HG03571 (cell line): ENCODE results near the gene IGFBP5.

Experiments used
- ATAC-seq: cut with Tn5 transposase; IDR thresholded peaks from one replicate; pipeline ENCODE4 v1.9.1; 2021; ENCODE audit not compliant: unreplicated experiment

The IGFBP5 gene

DNA sequence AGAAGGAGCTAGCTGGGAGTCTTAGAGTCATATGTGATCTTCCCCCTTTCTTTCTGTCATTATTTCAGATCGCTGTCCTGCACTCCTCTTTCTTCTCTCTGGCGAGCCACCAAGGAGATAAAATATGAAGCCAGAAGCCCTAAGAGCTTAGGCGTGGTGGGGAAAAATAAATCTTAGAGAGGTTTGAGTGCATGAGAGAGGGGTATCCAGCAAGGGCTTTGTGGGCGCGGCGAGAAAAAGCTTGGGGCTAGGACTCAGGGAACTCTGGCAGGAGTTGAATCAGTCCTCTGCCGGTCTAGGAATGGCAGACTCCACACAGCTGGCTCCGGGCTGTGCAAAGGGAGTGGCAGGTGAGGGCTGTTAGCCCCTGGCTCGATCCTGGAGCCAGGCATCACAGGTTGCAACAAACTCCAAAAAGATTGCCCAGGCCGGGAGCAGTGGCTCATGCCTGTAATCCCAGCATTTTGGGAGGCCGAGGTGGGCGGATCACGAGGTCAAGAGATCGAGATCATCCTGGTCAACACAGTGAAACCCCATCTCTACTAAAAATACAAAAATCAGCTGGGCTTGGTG, 20.1 kb upstream of the IGFBP5 start:
- no peak for ATAC-seq

DNA sequence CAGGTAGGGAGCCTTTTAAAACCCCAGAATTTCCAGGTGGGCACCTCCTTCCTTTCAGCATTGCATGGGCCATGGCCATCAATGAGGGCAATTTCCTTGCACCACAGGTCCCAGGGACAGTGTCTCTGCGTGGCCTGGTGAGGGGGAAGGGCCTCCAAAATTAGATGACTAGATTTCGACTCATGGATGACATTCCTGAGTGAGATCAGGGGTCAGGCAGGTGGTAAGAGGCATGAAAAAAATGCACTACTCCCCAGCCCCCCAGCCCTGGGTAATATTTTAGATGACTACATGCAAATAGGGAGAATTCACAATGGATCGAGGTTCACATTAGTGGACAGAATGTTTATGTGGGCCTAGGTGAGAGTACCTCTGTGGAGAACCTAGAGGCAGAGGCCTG, 19.0 kb upstream of the IGFBP5 start:
- ATAC-seq: no peak

DNA sequence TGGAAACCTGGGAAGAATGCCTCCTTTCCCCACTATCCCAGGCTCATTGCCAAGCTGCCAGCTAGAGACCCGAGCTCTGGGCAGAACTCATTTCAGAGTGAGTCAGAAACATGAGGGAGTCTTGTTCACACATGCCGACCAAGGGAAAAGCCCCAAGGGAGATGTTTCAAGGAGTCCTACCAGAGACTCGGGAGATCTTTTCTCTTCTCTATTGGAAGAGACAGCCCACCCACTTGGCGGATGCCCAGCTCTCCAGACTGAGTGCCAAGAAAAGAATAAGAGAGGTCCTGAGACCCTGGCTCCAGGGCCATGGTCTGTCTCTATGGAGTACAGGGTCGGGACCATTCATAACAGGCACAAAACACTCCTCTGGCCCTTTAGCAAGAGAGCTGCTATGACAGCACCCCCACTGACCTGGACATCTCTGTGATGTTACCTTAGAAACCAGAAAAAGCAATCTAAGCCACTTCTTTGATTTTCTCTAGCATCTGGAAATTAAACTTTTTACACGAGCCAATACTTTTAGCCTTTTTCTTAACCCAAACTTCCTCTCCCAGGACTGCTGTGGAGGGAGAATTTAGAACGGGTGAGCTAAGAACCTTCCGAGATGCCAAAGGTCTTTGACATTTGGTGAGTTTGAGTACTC, 18.5 kb upstream of the IGFBP5 start:
- no peak for ATAC-seq

DNA sequence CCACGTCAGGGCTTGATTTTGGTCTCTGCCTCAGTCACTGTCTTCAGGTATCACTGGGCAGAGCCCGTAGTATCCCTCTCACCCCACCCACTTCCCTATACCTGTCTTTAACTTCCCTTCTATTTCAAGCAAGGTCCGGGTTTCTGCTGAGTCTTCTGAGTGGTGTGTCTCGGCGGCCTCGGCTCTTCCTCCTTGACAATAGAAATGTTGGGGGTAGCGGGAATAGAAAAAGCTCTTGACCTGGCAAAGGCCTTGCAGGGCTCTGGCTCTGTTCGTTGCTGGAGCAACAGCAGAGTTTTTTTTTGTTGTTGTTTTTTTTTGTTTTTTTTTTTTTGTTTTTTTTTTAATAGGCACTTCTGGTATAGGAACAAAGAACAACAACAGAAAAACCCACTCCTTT, 16.0 kb upstream of the IGFBP5 start:
- no peak for ATAC-seq

DNA sequence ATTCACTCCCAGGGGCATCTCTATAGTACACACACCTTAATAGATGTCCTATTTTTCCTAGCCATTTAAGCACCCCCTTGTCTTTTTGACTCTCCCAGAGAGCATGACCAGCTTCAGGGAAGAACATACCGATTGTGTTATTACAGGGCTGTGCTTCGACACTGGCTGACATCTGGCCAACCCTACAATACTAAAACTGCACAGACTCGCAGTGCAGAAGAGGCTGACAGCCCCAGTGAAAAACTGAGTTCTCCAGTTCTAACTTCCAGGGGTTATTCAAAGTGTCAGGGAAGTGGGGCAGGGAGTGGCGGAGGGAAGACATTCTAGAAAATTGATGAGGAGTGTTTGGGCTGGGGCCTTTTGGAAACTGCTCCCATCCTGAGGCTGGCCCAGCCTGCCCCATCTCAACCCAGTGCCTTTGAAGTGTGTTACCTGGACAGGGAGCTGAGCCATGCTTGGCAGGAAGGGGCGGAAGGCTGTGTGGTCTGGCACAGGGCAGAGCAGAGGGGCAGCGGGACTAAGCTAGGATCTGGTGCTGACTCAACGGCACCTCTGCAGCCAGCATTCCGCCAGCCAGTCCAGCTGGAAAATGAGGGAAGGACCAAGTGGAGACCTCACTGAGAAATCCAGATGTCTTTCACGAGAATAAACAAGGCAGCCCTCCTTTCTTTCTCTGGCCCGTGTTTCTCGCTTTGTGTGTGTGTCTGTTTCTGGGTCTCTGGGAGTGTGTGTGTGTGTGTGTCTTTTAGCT, 15.4 kb upstream of the IGFBP5 start:
- ATAC-seq: no peak

DNA sequence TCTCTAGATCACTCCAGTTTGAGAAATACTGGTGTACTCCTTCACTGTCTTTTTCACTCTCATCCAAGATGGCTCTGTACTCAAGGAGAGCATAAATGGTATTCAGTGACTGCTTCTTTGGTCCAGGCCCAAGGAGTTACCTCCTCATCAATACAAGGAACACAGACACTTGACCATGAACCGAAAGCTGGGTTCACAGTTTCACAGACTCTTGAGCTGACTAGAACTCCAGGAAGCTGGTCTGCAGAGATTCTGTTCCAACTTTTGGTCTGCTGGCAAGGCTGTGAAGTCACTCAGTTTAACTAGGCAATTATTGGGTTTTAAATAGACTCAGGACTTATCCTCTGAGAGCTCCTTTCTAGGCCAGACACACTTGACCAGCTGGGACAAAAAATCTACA, 7.4 kb upstream of the IGFBP5 start:
- ATAC-seq: no peak

DNA sequence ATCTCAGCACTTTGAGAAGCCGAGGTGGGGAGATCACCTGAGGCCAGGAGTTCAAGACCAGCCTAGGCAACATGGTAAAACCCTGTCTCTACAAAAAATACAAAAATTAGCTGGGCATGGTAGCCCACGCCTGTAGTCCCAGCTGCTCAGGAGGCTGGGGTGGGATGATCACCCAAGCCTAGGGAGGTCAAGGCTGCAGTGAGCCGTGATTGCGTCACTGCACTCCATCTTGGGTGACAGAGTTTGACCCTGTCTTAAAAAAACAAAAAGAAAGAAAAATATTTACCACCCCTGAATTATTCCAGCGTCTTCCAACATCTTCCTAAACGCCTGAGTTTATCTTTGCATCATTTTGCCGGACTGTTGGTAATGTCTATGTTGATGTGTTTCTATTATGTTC, 6.2 kb upstream of the IGFBP5 start:
- no peak for ATAC-seq

DNA sequence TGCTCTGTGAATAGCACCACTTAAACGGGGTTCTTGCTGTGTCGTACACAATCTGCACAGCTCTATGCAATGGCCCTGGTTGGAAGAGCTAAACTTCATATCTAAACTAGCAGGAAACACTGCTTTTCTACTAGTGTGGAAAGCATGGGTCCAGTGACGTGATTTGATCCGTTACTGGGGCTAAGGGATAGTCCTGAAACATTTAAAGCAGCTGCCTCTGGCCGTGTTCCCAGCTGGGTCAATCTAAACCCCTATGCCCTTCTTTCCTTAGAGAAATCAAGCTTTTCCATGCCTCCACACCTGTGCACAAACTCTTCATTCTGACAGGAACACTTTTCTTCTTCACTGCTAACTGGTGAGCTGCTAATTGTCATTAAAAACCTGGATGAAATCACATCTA, 5.4 kb upstream of the IGFBP5 start:
- ATAC-seq: no peak

DNA sequence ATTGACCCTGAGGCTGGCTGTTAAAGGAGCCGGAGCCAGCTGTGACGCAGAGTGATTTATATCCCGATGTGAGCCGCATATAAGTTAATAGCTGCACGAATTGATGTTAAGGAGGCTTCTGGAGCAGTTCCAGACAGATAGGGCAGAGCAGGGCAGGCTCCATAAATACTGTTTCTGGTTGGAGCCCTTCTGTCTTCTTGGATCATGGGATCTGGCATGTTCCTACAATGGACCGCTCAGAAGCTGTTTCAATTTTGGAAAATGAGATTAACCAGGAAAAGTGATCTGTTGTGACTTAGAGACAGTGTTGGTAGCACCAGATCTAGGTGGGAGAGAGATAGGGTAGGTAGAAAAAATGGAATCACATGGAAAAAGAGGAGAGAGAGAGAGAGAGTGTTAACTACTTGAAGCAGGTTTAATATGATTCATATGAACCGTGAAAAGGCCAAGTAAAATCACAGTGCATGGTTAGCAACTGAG, 4.8 kb upstream of the IGFBP5 start:
- ATAC-seq: no peak

DNA sequence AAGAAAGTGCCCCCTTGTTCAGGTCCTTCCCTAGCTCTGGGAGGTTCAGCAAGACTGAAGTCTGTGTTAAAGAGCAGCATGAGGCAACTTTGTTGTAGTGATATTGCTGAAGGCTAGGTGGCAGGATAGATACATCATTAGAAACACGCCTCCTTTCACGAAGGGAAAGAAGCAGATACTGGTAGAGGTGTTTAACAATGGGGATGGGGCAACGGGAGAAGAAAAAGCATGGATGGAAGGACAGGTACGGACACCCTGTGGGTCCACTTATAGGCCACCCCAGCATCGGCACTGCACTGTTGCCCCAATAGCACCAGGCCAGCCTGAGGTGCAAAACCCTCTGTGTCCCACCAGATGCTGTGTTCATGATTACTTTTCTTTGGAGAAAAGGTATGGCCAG, 3.5 kb upstream of the IGFBP5 start:
- no peak for ATAC-seq

DNA sequence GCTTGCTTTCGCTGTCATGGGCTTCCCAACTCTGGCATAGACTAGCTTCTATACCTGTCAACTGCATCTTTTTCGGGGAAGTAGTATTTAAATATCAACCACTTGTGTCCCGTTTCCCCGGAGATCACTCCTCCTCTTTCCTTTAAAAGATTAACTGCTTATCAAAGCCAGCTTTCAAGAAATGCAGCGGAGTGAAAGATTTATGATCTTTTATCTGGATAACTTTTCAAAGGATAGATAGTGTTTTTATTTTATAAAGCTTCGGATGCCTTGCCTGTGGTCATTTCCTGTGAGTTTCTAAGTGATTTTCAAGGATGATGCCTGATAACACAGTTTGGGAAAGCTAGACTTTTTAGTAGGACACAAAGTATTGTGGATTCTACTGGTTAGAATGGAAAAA, 2.9 kb upstream of the IGFBP5 start:
- ATAC-seq: no peak

DNA sequence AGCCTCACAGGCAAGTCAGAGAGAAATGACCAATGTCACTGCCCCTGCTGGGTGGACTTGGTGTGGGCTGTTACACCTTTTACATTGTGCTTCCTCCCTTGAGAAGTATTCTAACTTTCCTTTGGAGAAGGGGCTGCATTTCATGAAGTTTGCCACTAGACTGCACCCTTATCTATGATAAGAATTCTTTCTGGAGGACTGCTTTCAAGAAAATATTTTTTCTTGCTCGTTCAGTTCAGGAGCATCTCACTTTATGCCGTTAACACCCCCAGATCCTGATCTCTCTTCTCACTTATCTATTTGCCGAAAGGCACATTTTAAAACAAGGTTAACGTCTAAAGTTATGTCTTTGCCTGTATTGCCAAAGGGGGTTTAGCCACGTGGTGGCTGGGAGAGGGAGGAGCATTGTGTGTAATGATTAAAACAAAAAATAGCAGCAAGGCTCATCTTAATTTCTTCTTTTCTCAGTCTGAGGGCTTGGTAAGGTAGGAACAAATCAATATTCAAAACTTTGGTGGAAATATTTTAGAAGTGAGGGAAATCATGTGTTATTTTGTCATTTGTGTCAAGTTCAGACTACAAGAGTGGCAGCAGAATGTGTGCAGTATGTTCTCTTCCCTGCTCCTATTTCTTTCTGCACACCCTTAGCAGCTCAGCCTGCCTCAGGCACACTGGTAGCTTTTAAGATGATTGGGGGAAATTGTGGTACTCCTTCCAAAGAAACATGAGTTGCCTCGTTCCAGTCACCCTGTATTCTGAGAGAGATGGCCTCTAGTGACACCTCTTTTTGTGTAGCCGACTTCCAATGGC, 1.6 kb upstream of the IGFBP5 start:
- no peak for ATAC-seq

DNA sequence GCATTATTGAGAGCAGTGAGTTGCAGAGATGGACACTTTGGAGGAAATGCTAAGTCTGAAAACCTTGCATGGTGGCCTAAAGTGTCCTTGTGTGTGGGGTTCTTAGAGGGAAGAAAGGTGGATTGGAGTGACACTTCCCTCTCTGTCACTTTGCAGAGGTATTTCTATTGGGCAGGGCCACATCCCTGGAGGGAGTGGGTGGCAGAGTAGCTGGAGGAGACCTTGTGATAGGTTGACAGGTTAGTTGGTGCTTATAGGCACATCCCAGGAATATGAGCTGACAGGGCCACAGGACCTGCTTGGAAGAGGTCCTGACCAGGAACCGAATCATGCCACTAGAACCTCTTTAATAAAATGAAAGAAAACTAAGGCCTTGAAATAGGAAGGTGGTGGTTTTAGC, 972 bp upstream of the IGFBP5 start:
- no peak for ATAC-seq

DNA sequence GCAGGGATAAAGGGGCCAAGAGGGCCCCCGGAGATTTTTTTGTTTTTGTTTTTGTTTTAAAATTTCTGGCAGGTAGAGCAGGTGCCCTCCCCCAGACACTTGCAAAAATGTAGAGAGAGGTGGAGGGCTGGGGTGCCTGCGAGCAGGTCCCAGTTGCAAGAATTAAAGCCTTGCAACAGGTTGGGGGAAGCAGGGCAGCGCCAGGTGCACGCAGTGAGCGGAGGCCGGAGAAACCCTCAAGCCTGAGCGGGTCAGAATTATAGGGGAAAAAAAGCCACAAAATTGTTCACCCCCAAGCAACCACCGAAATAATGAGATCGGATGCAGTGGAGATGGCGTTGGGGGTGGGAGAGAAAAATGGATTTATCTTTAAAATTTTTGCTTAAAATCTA, 527 bp downstream of the IGFBP5 start:
- ATAC-seq: no peak

DNA sequence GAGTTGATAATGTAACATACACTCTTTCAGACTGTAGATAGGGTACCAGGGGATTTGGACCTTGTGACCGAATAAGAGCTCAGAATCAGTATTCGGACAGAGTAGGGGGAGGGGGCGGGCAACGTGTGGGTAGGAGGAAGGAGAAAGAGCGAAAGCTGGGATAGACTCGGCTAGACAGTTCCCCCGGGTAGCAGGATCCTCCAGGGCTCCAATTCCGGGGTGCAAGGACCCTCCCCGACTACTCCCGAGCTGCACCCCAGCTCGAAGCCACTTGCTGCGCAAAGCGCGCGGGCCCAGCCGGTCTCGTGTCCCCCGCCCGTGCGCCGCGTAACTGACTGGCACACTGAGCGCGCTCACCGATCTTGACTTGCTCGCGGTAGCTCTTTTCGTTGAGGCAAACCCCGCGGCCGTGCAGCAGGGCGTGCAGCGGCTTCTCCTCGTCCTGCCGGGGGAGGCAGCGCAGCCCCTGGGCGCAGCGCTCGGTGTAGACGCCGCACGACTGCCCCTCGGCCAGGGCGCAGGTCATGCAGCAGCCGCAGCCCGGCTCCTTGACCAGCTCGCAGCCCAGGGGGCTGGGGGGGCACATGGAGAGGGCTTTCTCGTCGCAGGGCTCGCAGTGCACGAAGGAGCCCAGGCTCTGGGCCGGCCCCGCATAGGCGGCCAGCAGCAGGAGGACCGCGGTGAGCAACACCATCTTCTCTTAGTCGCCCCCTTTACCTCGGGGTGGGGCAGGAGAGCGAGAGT, 1.1 kb downstream of the IGFBP5 start:
- ATAC-seq: no peak

DNA sequence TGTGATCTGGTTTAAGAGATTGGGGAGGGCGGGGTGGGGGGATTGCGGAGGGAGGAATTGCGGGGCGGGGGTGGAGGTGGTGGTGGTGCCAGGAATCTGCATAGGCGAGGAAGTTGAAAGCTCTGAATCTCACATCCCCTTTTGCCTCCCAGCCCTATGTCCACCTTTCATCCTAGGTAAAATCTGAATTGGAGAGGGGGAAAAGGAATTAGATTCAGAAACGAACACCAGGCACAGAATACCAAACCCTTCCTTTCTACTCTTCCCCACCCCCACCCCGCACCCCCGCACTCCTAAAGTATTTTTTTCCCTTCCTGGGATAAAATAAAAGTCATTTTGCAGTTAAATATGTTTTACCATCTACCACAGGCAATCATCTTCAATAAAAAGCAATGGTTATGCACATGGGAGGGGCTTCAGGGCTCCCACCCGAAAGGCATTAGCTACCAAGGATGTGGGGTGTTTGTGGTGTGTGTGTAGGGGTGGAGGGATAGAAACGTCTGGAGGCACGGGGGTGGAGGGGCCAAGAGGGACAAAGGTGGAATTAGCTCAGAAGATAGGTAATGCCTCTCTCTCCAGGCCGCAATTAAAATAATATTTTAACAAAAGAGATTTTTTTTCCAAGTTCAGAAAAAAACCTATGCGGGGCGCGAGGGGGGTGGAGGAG, 1.8 kb downstream of the IGFBP5 start:
- no peak for ATAC-seq

DNA sequence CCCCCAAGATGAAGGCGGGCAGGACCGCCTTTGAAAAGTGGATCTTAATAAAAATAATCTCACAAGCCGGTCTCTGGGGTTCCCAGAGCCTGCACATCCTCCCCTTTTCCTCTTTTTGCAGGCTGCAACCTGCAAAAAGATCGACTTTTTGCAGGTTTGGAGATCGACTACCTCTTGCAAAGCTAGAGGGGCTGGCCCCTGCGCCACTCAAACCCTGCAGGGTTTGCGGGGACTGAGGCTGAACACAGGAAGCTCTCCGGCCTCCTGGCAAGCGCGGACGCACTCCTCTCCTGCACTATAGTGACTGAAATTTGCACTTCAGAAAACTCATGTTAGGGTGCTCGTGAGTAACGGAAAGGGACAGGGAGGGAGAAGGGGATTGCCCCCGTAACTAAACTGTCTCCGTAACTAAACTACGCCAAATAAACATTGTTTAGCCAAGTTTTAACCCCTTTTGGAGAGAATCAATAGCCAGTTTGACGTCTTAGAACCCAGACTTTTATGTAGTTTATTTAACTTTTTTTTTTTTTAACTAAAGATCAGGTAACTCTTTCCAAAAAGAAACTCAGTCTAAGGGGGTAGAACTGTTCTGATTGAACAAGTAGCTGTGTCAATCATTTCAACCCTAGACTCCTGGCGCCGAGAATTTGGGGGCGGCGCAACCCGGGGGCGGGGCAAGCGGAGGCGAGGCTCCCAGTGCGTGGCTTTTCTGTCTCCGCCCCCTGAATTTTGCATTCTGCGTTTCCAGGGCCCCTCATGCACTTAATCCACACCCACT, 2.5 kb downstream of the IGFBP5 start:
- no peak for ATAC-seq

DNA sequence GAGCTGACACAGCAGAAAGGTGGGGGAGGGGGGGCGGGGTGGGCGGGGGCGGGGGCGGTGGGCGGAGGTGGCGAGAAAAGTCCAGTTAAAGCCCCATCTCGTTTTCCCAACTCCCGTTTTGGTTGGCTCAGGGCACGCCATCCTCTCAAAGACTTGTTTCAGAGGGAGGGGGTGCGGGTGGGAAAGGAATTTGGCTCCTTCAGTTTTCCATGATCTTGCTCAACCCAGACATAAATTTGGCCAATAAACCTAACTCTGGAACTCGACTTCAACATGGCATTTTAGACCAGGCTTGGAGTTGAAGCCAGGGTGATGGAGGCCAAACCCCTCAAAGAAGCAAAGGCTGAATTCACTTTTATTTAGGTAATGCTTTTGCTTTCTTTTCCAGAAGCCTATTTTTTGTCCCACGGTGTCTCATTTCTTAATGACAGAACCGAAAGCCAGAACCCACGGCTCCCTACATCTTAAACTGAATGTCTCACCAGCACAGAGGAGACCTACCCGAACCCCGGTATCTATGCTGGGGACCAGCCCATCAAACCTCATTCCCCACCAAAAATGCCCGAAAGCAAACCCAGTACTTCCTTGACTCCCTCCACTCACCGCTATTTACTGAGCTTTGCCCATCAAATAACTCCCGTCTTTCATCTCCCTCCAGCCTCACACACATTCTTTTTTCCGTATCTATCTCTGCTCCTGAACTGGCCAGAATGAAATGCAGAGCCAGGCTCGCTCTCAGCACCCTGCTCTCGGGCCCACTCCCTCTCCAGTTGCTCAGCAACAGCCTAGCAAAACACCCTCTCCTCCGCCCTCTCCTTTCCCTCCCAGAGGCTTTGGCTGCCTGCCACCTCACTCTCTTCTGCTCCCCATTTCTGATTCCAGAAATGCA, 4.3 kb downstream of the IGFBP5 start:
- no peak for ATAC-seq

DNA sequence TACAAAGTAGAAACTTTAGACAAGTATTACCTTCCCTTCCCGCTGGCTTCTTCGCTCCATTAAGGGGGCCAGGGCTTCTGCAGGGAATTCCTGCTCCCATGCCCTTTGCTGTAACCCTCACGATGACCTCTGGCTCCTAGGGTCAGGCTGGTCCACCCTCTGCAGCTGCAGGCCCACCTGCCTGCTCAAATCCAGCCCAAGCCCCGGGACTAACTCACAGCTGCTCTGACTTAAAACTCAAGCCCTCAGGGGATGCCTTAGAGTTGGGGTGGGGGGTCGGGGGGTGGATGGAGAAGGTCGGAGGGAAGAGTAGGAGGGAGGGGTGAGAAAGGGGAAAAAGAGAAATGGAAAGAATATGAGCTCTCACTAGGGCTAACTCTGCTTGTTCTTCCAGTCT, 4.9 kb downstream of the IGFBP5 start:
- no peak for ATAC-seq
